ENCODE data around the gene ZC3H18. TPM values are rescaled to one million over a fixed set of nuclear protein-coding genes. Genes with fewer than 3 reads are reported as not detected.
A peak's percentile ranks its signal among the peaks of the same experiment; 100 is the strongest.

ZC3H18 gene
- total and polyA plus RNA-seq, 5 donors: 17.5 to 25.1 (median 19.6) TPM

DNA sequence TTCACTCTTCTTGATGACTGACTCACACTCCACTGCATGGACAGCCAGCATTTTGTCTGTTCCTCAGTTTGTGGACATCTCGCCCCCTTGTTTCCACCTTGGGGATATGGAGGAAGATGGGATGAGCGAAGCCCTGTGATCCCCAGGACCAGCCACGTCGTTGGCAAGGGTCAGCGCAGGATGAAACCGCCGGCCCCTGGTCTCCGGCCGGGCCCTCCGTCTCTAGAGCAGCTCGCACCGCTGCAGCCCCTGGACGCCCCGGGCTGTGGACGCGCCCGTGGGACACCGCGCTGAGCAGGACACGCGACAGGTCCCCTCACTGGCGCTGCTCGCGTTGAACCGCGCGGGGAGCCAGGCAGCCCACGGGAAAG lies 604 bp upstream of the ZC3H18 start:
- H3K27me3 ChIP-seq (ENCODE audit: control insufficient read depth, insufficient read depth): no peaks in the 10 kb centered on the region
- H3K9me3 ChIP-seq (ENCODE audit: control insufficient read depth, low read length): no peaks in the 10 kb centered on the region
- 2% methylated on average over 28 of the region's 28 CpGs for WGBS
- DNase-seq (peak in 2 of 3 donors; percentile 32 to 68), ATAC-seq (peak; percentile 53 to 64)
- H3K4me1 ChIP-seq (ENCODE audit: control insufficient read depth, insufficient read depth, low read length): peaks cover 4% of the 10 kb centered on the region
- H3K4me3 ChIP-seq (ENCODE audit: low read length): peak overlapping the region; percentile 65
- H3K27ac ChIP-seq (ENCODE audit: low read length): peak overlapping the region; percentile 67
- intact Hi-C loops (cut with DNase I): no loop called here

GRCh38 chr16:88570691-88571092 lies 489 bp downstream of the ZC3H18 start:
- ATAC-seq: no peak
- no peaks in the 10 kb centered on the region for H3K9me3 ChIP-seq (ENCODE audit: control insufficient read depth, low read length)
- no peaks in the 10 kb centered on the region for H3K27me3 ChIP-seq (ENCODE audit: control insufficient read depth, insufficient read depth)
- under 1% methylated on average over 35 of the region's 35 CpGs for WGBS
- DNase-seq: no peak
- H3K4me1 ChIP-seq (ENCODE audit: control insufficient read depth, insufficient read depth, low read length): peaks cover 4% of the 10 kb centered on the region
- intact Hi-C loops (cut with DNase I): no loop called here
- H3K4me3 ChIP-seq (ENCODE audit: low read length): peak overlapping the region; percentile 95
- no peak overlapping the region for H3K27ac ChIP-seq (ENCODE audit: low read length)

- H3K27ac ChIP-seq (ENCODE audit: low read length): no peak overlapping the region
- no peak overlapping the region for H3K4me3 ChIP-seq (ENCODE audit: low read length)
- intact Hi-C loops (cut with DNase I): no loop called here
- 90% methylated on average over 11 of the region's 11 CpGs for WGBS
- H3K4me1 ChIP-seq (ENCODE audit: control insufficient read depth, insufficient read depth, low read length): peaks cover 4% of the 10 kb centered on the region
- H3K9me3 ChIP-seq (ENCODE audit: control insufficient read depth, low read length): no peaks in the 10 kb centered on the region
- H3K27me3 ChIP-seq (ENCODE audit: control insufficient read depth, insufficient read depth): no peaks in the 10 kb centered on the region
- no peak for DNase-seq
- no peak for ATAC-seq
Observed at GRCh38 chr16:88575251-88575650, 5.0 kb downstream of the ZC3H18 start.

GRCh38 chr16:88576307-88576706 lies 6.1 kb downstream of the ZC3H18 start:
- ATAC-seq: no peak
- Histone ChIP-seq H3K4me3 (ENCODE audit: low read length) (no peak overlapping the region), H3K27ac (ENCODE audit: low read length) (no peak overlapping the region), H3K9me3 (ENCODE audit: control insufficient read depth, low read length) (no peaks in the 10 kb centered on the region), H3K27me3 (ENCODE audit: control insufficient read depth, insufficient read depth) (no peaks in the 10 kb centered on the region), H3K4me1 (ENCODE audit: control insufficient read depth, insufficient read depth, low read length) (peaks cover 1% of the 10 kb centered on the region)
- 92% methylated on average over 13 of the region's 13 CpGs for WGBS
- intact Hi-C loops (cut with DNase I): no loop called here
- no peak for DNase-seq

- H3K4me1 ChIP-seq (ENCODE audit: control insufficient read depth, insufficient read depth, low read length): no peaks in the 10 kb centered on the region
- ATAC-seq (no peak), DNase-seq (no peak)
- WGBS: 92% methylated on average over 20 of the region's 20 CpGs
- H3K4me3 ChIP-seq (ENCODE audit: low read length): no peak overlapping the region
- intact Hi-C loops (cut with DNase I): no loop called here
- H3K27me3 ChIP-seq (ENCODE audit: control insufficient read depth, insufficient read depth): no peaks in the 10 kb centered on the region
- H3K9me3 ChIP-seq (ENCODE audit: control insufficient read depth, low read length): no peaks in the 10 kb centered on the region
- H3K27ac ChIP-seq (ENCODE audit: low read length): no peak overlapping the region
Observed at GRCh38 chr16:88577166-88577565, 7.0 kb downstream of the ZC3H18 start.

DNA sequence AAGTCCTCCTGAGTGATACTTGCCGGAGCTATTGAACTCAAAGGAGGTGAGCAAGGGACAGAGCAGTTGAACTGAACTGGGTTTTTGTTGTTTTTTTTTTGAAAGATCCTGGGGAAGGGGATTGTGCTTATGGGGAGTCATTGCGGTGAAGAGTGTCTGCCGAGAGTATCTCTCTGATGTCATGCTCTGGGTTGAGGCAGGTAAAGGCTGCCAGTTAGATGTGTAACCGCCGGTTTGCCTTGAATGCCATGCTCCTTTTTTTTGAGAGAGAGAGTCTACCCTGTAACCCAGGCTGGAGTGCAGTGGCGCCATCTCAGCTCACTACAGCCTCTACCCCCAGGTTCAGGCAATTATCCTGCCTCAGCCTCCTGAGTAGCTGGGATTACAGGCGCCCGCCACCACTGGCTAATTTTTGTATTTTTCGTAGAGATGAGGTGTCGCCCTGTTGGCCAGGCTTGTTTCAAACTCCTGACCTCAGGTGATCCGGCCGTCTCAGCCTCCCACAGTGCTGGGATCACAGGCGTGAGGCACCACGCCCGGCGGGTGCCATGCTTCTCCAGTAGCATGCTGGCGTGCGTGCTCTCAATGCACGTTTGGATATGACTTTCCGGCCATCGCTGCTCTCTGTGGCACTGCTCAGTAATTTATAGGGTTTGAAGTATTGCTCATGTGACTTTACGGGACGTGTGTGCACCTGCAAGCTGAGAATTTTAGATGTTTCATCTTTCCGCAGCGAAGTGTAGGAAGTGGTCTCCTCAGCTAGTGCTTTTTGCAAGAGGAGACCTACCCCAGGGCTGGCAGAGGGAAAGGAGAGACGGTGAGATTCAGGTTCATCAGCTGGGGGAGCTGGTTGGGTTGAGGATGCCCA lies 8.5 kb downstream of the ZC3H18 start:
- DNase-seq (no peak), ATAC-seq (no peak)
- Histone ChIP-seq H3K9me3 (ENCODE audit: control insufficient read depth, low read length) (no peaks in the 10 kb centered on the region), H3K4me1 (ENCODE audit: control insufficient read depth, insufficient read depth, low read length) (no peaks in the 10 kb centered on the region), H3K27me3 (ENCODE audit: control insufficient read depth, insufficient read depth) (no peaks in the 10 kb centered on the region), H3K27ac (ENCODE audit: low read length) (no peak overlapping the region), H3K4me3 (ENCODE audit: low read length) (no peak overlapping the region)
- WGBS: 92% methylated on average over 26 of the region's 26 CpGs
- intact Hi-C loops (cut with DNase I): no loop called here

DNA sequence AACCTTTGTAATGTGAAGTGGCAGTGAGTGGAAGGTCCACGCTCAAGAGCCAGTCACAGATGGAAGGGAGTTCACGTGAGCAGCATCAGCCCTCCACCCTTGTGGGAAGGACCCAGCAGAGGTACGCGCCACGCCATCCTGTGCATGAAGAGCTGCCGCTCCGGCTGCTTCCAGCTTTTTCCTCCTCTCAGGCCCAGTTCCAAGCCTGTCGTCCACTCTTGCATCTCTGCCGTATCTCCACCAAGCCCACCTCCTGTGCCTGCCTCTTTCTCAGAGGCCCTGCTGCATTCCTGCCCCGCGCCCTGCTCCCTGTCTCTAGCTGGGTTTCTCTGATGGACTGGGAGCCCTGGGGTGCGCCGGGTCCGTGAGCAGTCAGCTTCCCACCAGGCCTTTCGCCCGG lies 10.2 kb downstream of the ZC3H18 start:
- H3K27ac ChIP-seq (ENCODE audit: low read length): no peak overlapping the region
- DNase-seq (no peak), ATAC-seq (no peak)
- H3K4me3 ChIP-seq (ENCODE audit: low read length): no peak overlapping the region
- no peaks in the 10 kb centered on the region for H3K4me1 ChIP-seq (ENCODE audit: control insufficient read depth, insufficient read depth, low read length)
- 88% methylated on average over 16 of the region's 16 CpGs for WGBS
- intact Hi-C loops (cut with DNase I): no loop called here
- no peaks in the 10 kb centered on the region for H3K27me3 ChIP-seq (ENCODE audit: control insufficient read depth, insufficient read depth)
- H3K9me3 ChIP-seq (ENCODE audit: control insufficient read depth, low read length): no peaks in the 10 kb centered on the region

DNA sequence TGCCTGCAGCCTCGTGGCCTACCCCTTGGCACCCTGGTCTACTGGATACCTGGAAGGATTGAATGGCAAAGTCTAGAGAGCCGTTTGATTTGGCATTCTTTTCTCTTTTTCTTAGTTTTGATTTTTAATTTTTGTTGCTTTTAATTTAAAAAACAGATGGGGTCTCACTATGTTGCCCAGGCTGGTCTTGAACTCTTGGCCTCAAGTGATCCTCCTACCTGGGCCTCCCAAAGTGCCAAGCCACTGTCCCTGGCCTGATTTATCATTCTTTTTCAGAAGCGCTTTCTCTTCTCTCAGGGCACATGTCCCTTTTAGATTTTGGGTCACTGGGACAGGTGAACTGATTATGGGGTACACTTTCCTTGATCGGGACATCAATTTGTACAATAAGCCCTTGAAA lies 10.8 kb downstream of the ZC3H18 start:
- no peak overlapping the region for H3K27ac ChIP-seq (ENCODE audit: low read length)
- intact Hi-C loops (cut with DNase I): no loop called here
- ATAC-seq: no peak
- no peaks in the 10 kb centered on the region for H3K4me1 ChIP-seq (ENCODE audit: control insufficient read depth, insufficient read depth, low read length)
- WGBS: 87% methylated on average over 4 of the region's 4 CpGs
- no peaks in the 10 kb centered on the region for H3K27me3 ChIP-seq (ENCODE audit: control insufficient read depth, insufficient read depth)
- H3K9me3 ChIP-seq (ENCODE audit: control insufficient read depth, low read length): no peaks in the 10 kb centered on the region
- H3K4me3 ChIP-seq (ENCODE audit: low read length): no peak overlapping the region
- no peak for DNase-seq

GRCh38 chr16:88582912-88583575 lies 12.8 kb downstream of the ZC3H18 start:
- Histone ChIP-seq H3K27me3 (ENCODE audit: control insufficient read depth, insufficient read depth) (no peaks in the 10 kb centered on the region), H3K4me3 (ENCODE audit: low read length) (no peak overlapping the region), H3K27ac (ENCODE audit: low read length) (no peak overlapping the region), H3K4me1 (ENCODE audit: control insufficient read depth, insufficient read depth, low read length) (no peaks in the 10 kb centered on the region), H3K9me3 (ENCODE audit: control insufficient read depth, low read length) (no peaks in the 10 kb centered on the region)
- ATAC-seq (no peak), DNase-seq (no peak)
- 87% methylated on average over 14 of the region's 14 CpGs for WGBS
- intact Hi-C loops (cut with DNase I): no loop called here

- Histone ChIP-seq H3K4me3 (ENCODE audit: low read length) (no peak overlapping the region), H3K27me3 (ENCODE audit: control insufficient read depth, insufficient read depth) (no peaks in the 10 kb centered on the region), H3K4me1 (ENCODE audit: control insufficient read depth, insufficient read depth, low read length) (no peaks in the 10 kb centered on the region), H3K27ac (ENCODE audit: low read length) (no peak overlapping the region), H3K9me3 (ENCODE audit: control insufficient read depth, low read length) (no peaks in the 10 kb centered on the region)
- WGBS: 76% methylated on average over 6 of the region's 6 CpGs
- no peak for ATAC-seq
- intact Hi-C loops (cut with DNase I): no loop called here
- DNase-seq: no peak
Observed at GRCh38 chr16:88584676-88585075, 14.5 kb downstream of the ZC3H18 start.

DNA sequence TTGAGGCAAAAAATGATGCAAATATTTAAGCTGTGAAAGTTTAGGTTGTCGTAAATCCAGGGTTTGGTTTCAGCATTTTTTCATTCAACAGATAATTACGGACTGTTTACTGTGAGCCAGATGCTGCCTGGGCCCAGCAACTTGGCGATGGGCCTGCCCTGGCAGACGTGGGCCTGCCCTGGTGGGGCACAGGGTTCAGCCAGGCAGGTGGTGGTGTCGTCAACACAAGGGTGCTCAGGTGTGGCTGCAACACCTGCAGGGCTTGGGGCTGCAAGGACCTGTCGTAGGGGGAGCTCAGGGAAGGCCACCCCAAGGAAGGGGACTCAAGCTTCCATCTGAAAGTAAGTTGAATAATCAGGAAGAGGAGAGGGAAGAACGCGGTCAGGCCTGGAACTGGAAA lies 15.1 kb downstream of the ZC3H18 start:
- 82% methylated on average over 8 of the region's 8 CpGs for WGBS

More for the DNA sequence above, 15.1 kb downstream of the ZC3H18 start:
- intact Hi-C loops (cut with DNase I): no loop called here
- H3K9me3 ChIP-seq (ENCODE audit: control insufficient read depth, low read length): no peaks in the 10 kb centered on the region
- ATAC-seq: no peak
- DNase-seq: no peak
- H3K4me1 ChIP-seq (ENCODE audit: control insufficient read depth, insufficient read depth, low read length): no peaks in the 10 kb centered on the region
- H3K27ac ChIP-seq (ENCODE audit: low read length): no peak overlapping the region
- no peaks in the 10 kb centered on the region for H3K27me3 ChIP-seq (ENCODE audit: control insufficient read depth, insufficient read depth)
- no peak overlapping the region for H3K4me3 ChIP-seq (ENCODE audit: low read length)

All from right cardiac atrium (tissue), 5 donors.